HCT116 (cell line): Measurements from ENCODE around the gene ELP2. TPM values are rescaled to one million over a fixed set of nuclear protein-coding genes. Genes with fewer than 3 reads are reported as not detected.

Source experiments
- ATAC-seq: fragments of 200-7000 bp; cut with Tn5 transposase; 2 replicates; pipeline ENCODE4 v1.9.1; 2020; ENCODE audit warnings: mild to moderate bottlenecking, moderate library complexity
- BruUV-seq: library from RNA; stranded (reverse); fragments of 400-500 nt; replicated peaks from 2 replicates; lab custom pipeline; 2021; lab: Mats Ljungman, UMichigan
- CTCF ChIA-PET: fragments of 300-600 bp; sonication (Branson Sonifier 250); formaldehyde crosslinking; loops from one replicate; lab custom pipeline; 2021; ENCODE audit warnings: antibody characterized with exemption; lab: Charles Lee
- POLR2A ChIA-PET: fragments of 300-600, 350-600 bp; sonication (Branson Sonifier 250); formaldehyde crosslinking; loops from one replicate; lab custom pipeline; 2021; ENCODE audit warnings: antibody characterized with exemption; lab: Charles Lee
- RAD21 ChIA-PET, 2 experiments: fragments of 300-600 bp; sonication (Branson Sonifier 250); formaldehyde crosslinking; loops; one replicate each; lab custom pipeline; 2023; ENCODE audit warnings: low total read pairs in 2 of 2; ENCODE audit not compliant: uncharacterized antibody in 2 of 2, unreplicated experiment in 2 of 2, low non-redundant PET in 1 of 2; lab: Charles Lee
- DNase-seq: peaks from one replicate; pipeline ENCODE4 v3.0.0-alpha.2; 2010; ENCODE audit warnings: low read depth, low spot score
- H2AFZ ChIP-seq: fragments of 200-600 bp; shearing (Covaris generic), sonication (generic); 2 replicates; pipeline ENCODE4 v1.6.1; 2017; ENCODE audit warnings: low read depth, mixed run types, mixed read lengths, antibody characterized with exemption, low read length; ENCODE audit not compliant: poor library complexity, severe bottlenecking
- H3K27ac ChIP-seq: 2 replicates; pipeline ENCODE4 v1.5.1; 2012; ENCODE audit warnings: low read depth, low read length
- H3K27me3 ChIP-seq: fragments of 200-600 bp; sonication (generic); 2 replicates; pipeline ENCODE4 v1.6.1; 2016; ENCODE audit warnings: mixed run types, low read length, mixed read lengths; ENCODE audit not compliant: insufficient read depth
- H3K36me3 ChIP-seq, 2 experiments: fragments of 200-500 bp in 1 of 2; fragments of 200-600 bp in 1 of 2; sonication (Bioruptor generic) in 1 of 2; sonication (generic) in 1 of 2; 2 replicates each; pipeline versions ENCODE4 v1.5.1 to v1.6.1; 2014 to 2016; ENCODE audit warnings: low read length in 2 of 2, inconsistent platforms in 1 of 2, mixed read lengths in 1 of 2, mixed run types in 1 of 2; ENCODE audit not compliant: insufficient read depth in 2 of 2, control insufficient read depth in 1 of 2
- H3K4me1 ChIP-seq, 2 experiments: fragments of 200-600 bp in 1 of 2; sonication (generic) in 1 of 2; 2 replicates each; pipeline versions ENCODE4 v1.5.1 to v1.6.1; 2012 to 2017; ENCODE audit warnings: low read length in 2 of 2, inconsistent platforms in 1 of 2, mild to moderate bottlenecking in 1 of 2, mixed read lengths in 1 of 2, mixed run types in 1 of 2, moderate library complexity in 1 of 2; ENCODE audit not compliant: insufficient read depth in 2 of 2, control insufficient read depth in 1 of 2
- H3K4me2 ChIP-seq: fragments of 200-600 bp; sonication (generic); 2 replicates; pipeline ENCODE4 v1.6.1; 2017; ENCODE audit warnings: mixed run types, low read length, mixed read lengths
- H3K4me3 ChIP-seq, 2 experiments: fragments of 200-600 bp in 1 of 2; sonication (generic) in 1 of 2; replicated peaks in 1 of 2; 2 replicates each; pipeline ENCODE4 v1.5.1; 2011 to 2016; ENCODE audit warnings: low read length in 2 of 2, control low read depth in 1 of 2, low read depth in 1 of 2, mild to moderate bottlenecking in 1 of 2, mixed read lengths in 1 of 2, mixed run types in 1 of 2
- H3K79me2 ChIP-seq: fragments of 200-600 bp; sonication (generic); 2 replicates; pipeline ENCODE4 v1.6.1; 2017; ENCODE audit warnings: mild to moderate bottlenecking, mixed run types, low read length, moderate library complexity, mixed read lengths; ENCODE audit not compliant: insufficient read depth
- H3K9ac ChIP-seq: fragments of 200-600 bp; sonication (generic); 2 replicates; pipeline ENCODE4 v1.6.1; 2016; ENCODE audit warnings: low read length, mixed read lengths
- H3K9me2 ChIP-seq: fragments of 200-600 bp; sonication (generic), shearing (Covaris generic); 2 replicates; pipeline ENCODE4 v1.6.1; 2017; ENCODE audit warnings: mixed run types, mild to moderate bottlenecking, moderate library complexity; ENCODE audit not compliant: insufficient read depth
- H3K9me3 ChIP-seq, 2 experiments: fragments of 200-500 bp in 1 of 2; fragments of 200-600 bp in 1 of 2; sonication (Bioruptor generic) in 1 of 2; sonication (generic) in 1 of 2; 2 replicates each; pipeline ENCODE4 v1.6.1; 2014 to 2017; ENCODE audit warnings: low read length in 2 of 2, mixed read lengths in 2 of 2, inconsistent platforms in 1 of 2, low read depth in 1 of 2, mild to moderate bottlenecking in 1 of 2, mixed run types in 1 of 2, moderate library complexity in 1 of 2; ENCODE audit not compliant: control insufficient read depth in 1 of 2, insufficient read depth in 1 of 2
- H4K20me1 ChIP-seq: fragments of 200-600 bp; sonication (generic), shearing (Covaris generic); 2 replicates; pipeline ENCODE4 v1.6.1; 2017; ENCODE audit warnings: mixed run types, mild to moderate bottlenecking, moderate library complexity; ENCODE audit not compliant: insufficient read depth
- CEBPB ChIP-seq: IDR thresholded peaks from 2 replicates; pipeline ENCODE4 v1.6.1; 2012; ENCODE audit warnings: low read depth
- ELF1 ChIP-seq: IDR thresholded peaks from 2 replicates; pipeline ENCODE4 v1.6.1; 2012; ENCODE audit warnings: low read depth, borderline replicate concordance
- EZH2 ChIP-seq: fragments of 200-600 bp; sonication (generic); IDR thresholded peaks from 2 replicates; pipeline ENCODE4 v1.6.1; 2017; ENCODE audit warnings: antibody characterized with exemption, mixed run types
- EZH2phosphoT487 ChIP-seq: fragments of 200-600 bp; IDR thresholded peaks from 2 replicates; pipeline ENCODE4 v1.6.1; 2018; ENCODE audit warnings: antibody characterized with exemption, borderline replicate concordance
- FOSL1 ChIP-seq: IDR thresholded peaks from 2 replicates; pipeline ENCODE4 v1.6.1; 2012; ENCODE audit warnings: low read depth
- REST ChIP-seq: IDR thresholded peaks from 2 replicates; pipeline ENCODE4 v1.6.1; 2012; ENCODE audit warnings: low read depth
- SIN3A ChIP-seq: IDR thresholded peaks from 2 replicates; pipeline ENCODE4 v1.6.1; 2012; ENCODE audit warnings: low read depth
- SP1 ChIP-seq: IDR thresholded peaks from 2 replicates; pipeline ENCODE4 v1.6.1; 2012; ENCODE audit warnings: low read depth
- YY1 ChIP-seq: IDR thresholded peaks from 2 replicates; pipeline ENCODE4 v1.6.1; 2011; ENCODE audit warnings: low read length, low read depth, moderate library complexity, mild to moderate bottlenecking; ENCODE audit not compliant: insufficient replicate concordance; ENCODE audit errors: extremely low read depth
- ZNF274 ChIP-seq: fragments of 200-500 bp; sonication (Bioruptor generic); IDR thresholded peaks from 2 replicates; pipeline ENCODE4 v1.6.1; 2014; ENCODE audit warnings: mild to moderate bottlenecking, low read depth, low read length, inconsistent platforms
- intact Hi-C: fragments of 100-400 bp; cut with micrococcal nuclease; formaldehyde crosslinking; loops from 2 replicates; pipeline ENCODE4 v1.10.0; 2022
- total RNA-seq: library from RNA; stranded (reverse); gene quantifications from one replicate; pipeline ENCODE4 v1.2.1, GENCODE V29; 2021; ENCODE audit not compliant: unreplicated experiment

The ELP2 gene
- total RNA-seq, 1 experiment from 2014 or later = 109 TPM

- Histone ChIP-seq H3K4me1 (no peaks in the 10 kb centered on the region), H3K4me3 (no peak overlapping the region), H4K20me1 (no peaks in the 10 kb centered on the region), H3K27ac (no peak overlapping the region), H3K9me2 (no peaks in the 10 kb centered on the region), H3K79me2 (no peaks in the 10 kb centered on the region), H3K9me3 (no peaks in the 10 kb centered on the region), H3K36me3 (peaks cover 26 to 27% of the 10 kb centered on the region in 2 experiments; a peak in 3 of 4 replicates), H3K9ac (no peak overlapping the region), H2AFZ (no peak overlapping the region), H3K4me2 (no peak overlapping the region), H3K27me3 (no peaks in the 10 kb centered on the region)
- ChIA-PET CTCF (interaction anchor here (0.5 to 1.1 kb wide), 2 partner anchors 107 to 281 kb away, joined by 3 read pairs; no protein-coding TSS in a partner anchor), RAD21 (no interaction called here), POLR2A (no interaction called here)
- BruUV-seq = no TSS peak
- TF ChIP-seq ZNF274 (no peak), CEBPB (no peak), SP1 (no peak), YY1 (no peak), FOSL1 (no peak), ELF1 (no peak), SIN3A (no peak), EZH2 (no peak), REST (no peak), EZH2phosphoT487 (no peak)
- DNase-seq (no peak), ATAC-seq (no peak)
- intact Hi-C loops = no loop called here
Measured at GRCh38 chr18:36177913-36178312, 48.2 kb downstream of the ELP2 start.
